H1 (cell line): ENCODE results near the gene SORBS1. TPM values are rescaled to one million over a fixed set of nuclear protein-coding genes. Genes with fewer than 3 reads are reported as not detected.

Experiments used
- BRCA1 ChIP-seq: IDR thresholded peaks from 2 replicates; pipeline ENCODE4 v1.6.1; 2012; ENCODE audit warnings: low read depth, low read length, improper control_type of control experiment
- NRF1 ChIP-seq: IDR thresholded peaks from 2 replicates; pipeline ENCODE4 v1.6.1; 2011; ENCODE audit warnings: mild to moderate bottlenecking, low read depth, low read length, improper control_type of control experiment
- POLR2AphosphoS5 ChIP-seq: IDR thresholded peaks from 2 replicates; pipeline ENCODE4 v1.6.1; 2011; ENCODE audit warnings: low read depth, low read length
- SIX5 ChIP-seq: IDR thresholded peaks from 2 replicates; pipeline ENCODE4 v1.6.1; 2011; ENCODE audit warnings: mild to moderate bottlenecking, low read depth, low read length
- SUZ12 ChIP-seq: fragments of 200-600 bp; sonication (generic); IDR thresholded peaks from 2 replicates; pipeline ENCODE4 v1.6.1; 2012; ENCODE audit warnings: mild to moderate bottlenecking, inconsistent platforms, low read length, moderate library complexity, mixed read lengths
- TAF7 ChIP-seq: optimal IDR thresholded peaks from 2 replicates; pipeline ENCODE3; 2011; ENCODE audit warnings: low read depth, mild to moderate bottlenecking, inconsistent platforms, low read length, moderate library complexity, borderline replicate concordance
- USF2 ChIP-seq: IDR thresholded peaks from 2 replicates; pipeline ENCODE4 v1.6.1; 2011; ENCODE audit warnings: low read length, improper control_type of control experiment
- polyA plus RNA-seq, 7 experiments: library from polyadenylated mRNA; depleted of rRNA in 3 of 7; stranded (reverse) in 5 of 7; unstranded in 2 of 7; fragments of >200 nt in 5 of 7; fragments of 200-250 nt in 2 of 7; gene quantifications; 1 replicate in 5 of 7; 2 replicates in 1 of 7; 4 replicates in 1 of 7; pipeline versions ENCODE4 v1.2.1 to v1.2.3, GENCODE V29; 2011 to 2013; ENCODE audit warnings: missing spikeins in 2 of 7, mixed read lengths in 2 of 7
- total RNA-seq: library from RNA; stranded (reverse); fragmentation: NEBNext Ultra II Directional; extraction: Animal tissue kit (Norgen Biotek cat#: 25700); gene quantifications from 2 replicates; pipeline ENCODE4 v1.2.1, GENCODE V29; 2021

SORBS1 gene
- total and polyA plus RNA-seq, 2 of the 8 experiments (the other 6 are each of a cell fraction or from before 2014, with no cell fraction given) = 16.0 to 35.0 TPM

GRCh38 chr10:95539560-95540284, 21.4 kb downstream of the SORBS1 start (continued):
- TF ChIP-seq POLR2AphosphoS5 (no peak), TAF7 (no peak), USF2 (no peak), NRF1 (no peak), SIX5 (no peak), BRCA1 (no peak), SUZ12 (no peak)
